DOHH2 (cell line): ENCODE results near the gene MAST2.

Experiments used
- H3F3A ChIP-seq: fragments of 200-600 bp; sonication (generic), shearing (Covaris generic); 2 replicates; pipeline ENCODE4 v1.6.0; 2016; ENCODE audit warnings: antibody characterized with exemption, mild to moderate bottlenecking; ENCODE audit not compliant: control insufficient read depth, insufficient read depth
- H3K27ac ChIP-seq: fragments of 200-600 bp; sonication (generic); 2 replicates; pipeline ENCODE4 v1.5.1; 2014; ENCODE audit warnings: low read depth, mild to moderate bottlenecking, low read length, moderate library complexity
- H3K27me3 ChIP-seq: fragments of 200-600 bp; sonication (generic); 2 replicates; pipeline ENCODE4 v1.6.1; 2014; ENCODE audit warnings: mild to moderate bottlenecking, low read length, mixed read lengths; ENCODE audit not compliant: control insufficient read depth
- H3K36me3 ChIP-seq: fragments of 200-600 bp; sonication (generic); 2 replicates; pipeline ENCODE4 v1.6.1; 2014; ENCODE audit warnings: mild to moderate bottlenecking, low read length, moderate library complexity, mixed read lengths; ENCODE audit not compliant: control insufficient read depth
- H3K4me1 ChIP-seq: fragments of 200-600 bp; sonication (generic); 2 replicates; pipeline ENCODE4 v1.6.1; 2014; ENCODE audit warnings: mild to moderate bottlenecking, low read length, mixed read lengths; ENCODE audit not compliant: control insufficient read depth
- H3K4me2 ChIP-seq: fragments of 200-600 bp; sonication (generic); 2 replicates; pipeline ENCODE4 v1.6.0; 2014; ENCODE audit warnings: mild to moderate bottlenecking, low read length, moderate library complexity
- H3K4me3 ChIP-seq: fragments of 200-600 bp; sonication (generic); 2 replicates; pipeline ENCODE4 v1.5.1; 2014; ENCODE audit warnings: mild to moderate bottlenecking, low read length, mixed read lengths
- H3K79me2 ChIP-seq: fragments of 200-600 bp; sonication (generic); 2 replicates; pipeline ENCODE4 v1.6.1; 2014; ENCODE audit warnings: mild to moderate bottlenecking, low read length, mixed read lengths; ENCODE audit not compliant: control insufficient read depth
- H3K9me2 ChIP-seq: fragments of 200-600 bp; sonication (generic); replicated peaks from 2 replicates; pipeline ENCODE4 v1.6.1; 2014; ENCODE audit warnings: mild to moderate bottlenecking, low read length, mixed read lengths; ENCODE audit not compliant: control insufficient read depth
- H3K9me3 ChIP-seq: fragments of 200-600 bp; sonication (generic); 2 replicates; pipeline ENCODE4 v1.6.1; 2014; ENCODE audit warnings: antibody characterized with exemption, low read length, mixed read lengths; ENCODE audit not compliant: control insufficient read depth, insufficient read depth
- H4K20me1 ChIP-seq: fragments of 200-600 bp; sonication (generic); 2 replicates; pipeline ENCODE4 v1.6.0; 2014; ENCODE audit warnings: low read depth, mild to moderate bottlenecking, antibody characterized with exemption, low read length, moderate library complexity; ENCODE audit not compliant: control insufficient read depth, insufficient read depth
- EZH2phosphoT487 ChIP-seq: fragments of 200-600 bp; sonication (generic); IDR thresholded peaks from 2 replicates; pipeline ENCODE4 v1.6.1; 2017; ENCODE audit warnings: borderline replicate concordance, mild to moderate bottlenecking, antibody characterized with exemption, low read length, moderate library complexity, mixed read lengths
- TF ChIP-seq, protein P1 (sequence below): fragments of 200-600 bp; sonication (generic); IDR thresholded peaks from one replicate; pipeline ENCODE4 v1.5.1; 2014; ENCODE audit warnings: antibody characterized with exemption, mild to moderate bottlenecking, low read depth, low read length; ENCODE audit not compliant: poor library complexity, severe bottlenecking

MAST2 gene

DNA sequence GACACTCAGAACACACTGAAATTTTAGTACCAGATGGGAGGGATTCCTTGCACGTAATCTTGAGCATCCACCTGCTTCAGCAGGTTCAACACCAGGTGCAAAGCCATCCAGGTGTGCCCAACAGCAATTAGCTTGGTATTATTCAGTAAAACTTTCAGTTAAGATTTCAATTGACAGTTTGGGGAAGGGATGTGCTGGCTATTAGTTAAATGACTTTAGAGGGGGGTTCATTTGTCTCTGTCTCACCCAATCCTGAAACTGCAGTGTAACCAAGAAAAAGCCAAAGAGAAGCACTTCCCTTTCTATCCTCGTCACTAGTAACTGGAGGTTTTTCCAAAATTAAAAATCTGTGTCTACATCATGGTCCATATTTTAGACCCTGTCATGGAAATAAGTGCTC is 238.1 kb downstream of the MAST2 start:
- Histone ChIP-seq H3K4me1 (peaks cover 15% of the 10 kb centered on the region), H3F3A (no peaks in the 10 kb centered on the region; the same call in 1 of the 2 replicates), H3K4me3 (no peak overlapping the region), H3K79me2 (no peaks in the 10 kb centered on the region), H3K27me3 (no peaks in the 10 kb centered on the region), H3K27ac (no peak overlapping the region), H4K20me1 (no peaks in the 10 kb centered on the region), H3K9me2 (no peaks in the 10 kb centered on the region), H3K4me2 (no peak overlapping the region), H3K36me3 (peaks cover 24% of the 10 kb centered on the region), H3K9me3 (no peaks in the 10 kb centered on the region)
- TF ChIP-seq, protein P1, sequence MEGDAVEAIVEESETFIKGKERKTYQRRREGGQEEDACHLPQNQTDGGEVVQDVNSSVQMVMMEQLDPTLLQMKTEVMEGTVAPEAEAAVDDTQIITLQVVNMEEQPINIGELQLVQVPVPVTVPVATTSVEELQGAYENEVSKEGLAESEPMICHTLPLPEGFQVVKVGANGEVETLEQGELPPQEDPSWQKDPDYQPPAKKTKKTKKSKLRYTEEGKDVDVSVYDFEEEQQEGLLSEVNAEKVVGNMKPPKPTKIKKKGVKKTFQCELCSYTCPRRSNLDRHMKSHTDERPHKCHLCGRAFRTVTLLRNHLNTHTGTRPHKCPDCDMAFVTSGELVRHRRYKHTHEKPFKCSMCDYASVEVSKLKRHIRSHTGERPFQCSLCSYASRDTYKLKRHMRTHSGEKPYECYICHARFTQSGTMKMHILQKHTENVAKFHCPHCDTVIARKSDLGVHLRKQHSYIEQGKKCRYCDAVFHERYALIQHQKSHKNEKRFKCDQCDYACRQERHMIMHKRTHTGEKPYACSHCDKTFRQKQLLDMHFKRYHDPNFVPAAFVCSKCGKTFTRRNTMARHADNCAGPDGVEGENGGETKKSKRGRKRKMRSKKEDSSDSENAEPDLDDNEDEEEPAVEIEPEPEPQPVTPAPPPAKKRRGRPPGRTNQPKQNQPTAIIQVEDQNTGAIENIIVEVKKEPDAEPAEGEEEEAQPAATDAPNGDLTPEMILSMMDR = no peak
- TF ChIP-seq EZH2phosphoT487 = no peak

DNA sequence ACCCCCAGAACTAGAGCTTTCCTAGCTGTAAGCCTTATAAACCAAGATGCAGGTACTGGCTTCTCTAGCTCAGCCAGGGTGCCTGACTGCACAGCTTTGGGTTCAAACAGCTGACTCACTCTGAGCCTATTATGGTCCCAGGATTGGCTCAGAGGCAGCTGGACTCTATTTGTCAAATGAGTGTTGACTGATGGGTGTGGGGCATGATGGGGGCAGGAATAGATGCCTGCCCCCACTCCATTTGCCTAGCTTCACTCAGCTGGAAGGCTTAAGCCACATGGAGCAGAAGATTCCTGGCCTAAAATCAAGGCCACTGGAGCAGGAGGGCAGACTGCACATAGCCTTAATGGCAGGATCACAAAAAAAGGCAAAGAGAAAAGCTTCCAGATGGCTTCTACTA is 238.6 kb downstream of the MAST2 start:
- H3F3A ChIP-seq = no peaks in the 10 kb centered on the region; the same call in 1 of the 2 replicates
- H3K9me2 ChIP-seq = no peaks in the 10 kb centered on the region
- no peaks in the 10 kb centered on the region for H3K27me3 ChIP-seq
- peaks cover 24% of the 10 kb centered on the region for H3K36me3 ChIP-seq
- H3K4me1 ChIP-seq = peaks cover 15% of the 10 kb centered on the region
- H3K9me3 ChIP-seq = no peaks in the 10 kb centered on the region
- no peaks in the 10 kb centered on the region for H4K20me1 ChIP-seq
- no peak overlapping the region for H3K4me2 ChIP-seq
- H3K79me2 ChIP-seq = no peaks in the 10 kb centered on the region
- TF ChIP-seq, protein P1 = no peak
- no peak for TF ChIP-seq EZH2phosphoT487
- no peak overlapping the region for H3K27ac ChIP-seq
- H3K4me3 ChIP-seq = no peak overlapping the region

DNA sequence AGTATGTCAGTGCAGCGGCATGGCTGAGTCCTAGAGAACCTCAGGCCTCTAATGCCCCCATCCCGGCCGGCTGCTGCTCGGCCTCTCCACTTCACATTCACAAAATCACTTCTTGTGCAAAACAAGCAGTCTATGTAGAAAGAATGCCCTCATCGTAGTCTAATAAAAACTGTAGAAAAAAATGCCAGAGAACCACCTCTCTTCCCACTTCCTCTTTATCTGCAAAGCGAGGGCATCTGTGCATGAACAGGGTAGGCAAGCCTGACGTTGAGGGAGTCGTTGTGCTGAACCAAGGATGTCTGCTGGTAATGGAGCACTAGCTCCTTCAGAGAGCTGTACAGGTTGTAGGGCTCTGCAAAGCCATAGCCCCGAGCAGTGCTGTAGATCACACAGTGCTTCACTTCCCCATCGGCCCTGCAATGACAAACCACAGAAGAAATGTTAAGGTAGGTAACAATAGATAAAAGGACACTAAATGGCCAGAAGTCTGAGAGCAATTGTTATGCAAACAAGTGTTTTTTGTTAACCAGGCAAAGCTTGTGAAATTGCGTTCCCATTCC is 240.1 kb downstream of the MAST2 start:
- H3K4me1 ChIP-seq = peaks cover 15% of the 10 kb centered on the region
- H3K79me2 ChIP-seq = no peaks in the 10 kb centered on the region
- peaks cover 18% of the 10 kb centered on the region for H3K36me3 ChIP-seq
- H3K27me3 ChIP-seq = no peaks in the 10 kb centered on the region
- no peaks in the 10 kb centered on the region for H3K9me2 ChIP-seq
- TF ChIP-seq EZH2phosphoT487 = no peak
- TF ChIP-seq, protein P1 = no peak
- H3K27ac ChIP-seq = no peak overlapping the region
- H4K20me1 ChIP-seq = no peaks in the 10 kb centered on the region
- no peaks in the 10 kb centered on the region; the same call in 1 of the 2 replicates for H3F3A ChIP-seq
- no peak overlapping the region for H3K4me3 ChIP-seq
- no peaks in the 10 kb centered on the region for H3K9me3 ChIP-seq
- H3K4me2 ChIP-seq = no peak overlapping the region

DNA sequence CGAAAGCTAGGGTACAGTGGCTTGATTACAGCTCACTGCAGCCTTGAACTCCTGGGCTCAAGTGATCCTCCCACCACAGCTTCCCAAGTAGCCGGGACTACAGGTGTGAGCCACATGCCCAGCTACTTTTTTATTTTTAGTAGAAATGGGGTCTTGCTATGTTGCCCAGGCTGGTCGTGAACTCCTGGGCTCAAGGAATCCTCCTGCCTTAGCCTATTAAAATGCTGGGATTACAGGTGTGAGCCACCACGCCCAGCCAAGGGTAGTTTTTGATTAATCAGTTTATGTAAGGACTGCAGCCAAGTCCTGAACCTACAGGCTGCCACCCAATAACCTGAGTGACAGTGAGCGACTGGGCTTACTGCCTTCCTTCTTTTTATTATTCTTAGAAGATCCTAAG is 240.7 kb downstream of the MAST2 start:
- Histone ChIP-seq H3K4me2 (no peak overlapping the region), H3K9me3 (no peaks in the 10 kb centered on the region), H3K27ac (no peak overlapping the region)

More for the DNA sequence above, 240.7 kb downstream of the MAST2 start:
- Histone ChIP-seq H3K4me1 (peaks cover 15% of the 10 kb centered on the region), H3K9me2 (no peaks in the 10 kb centered on the region), H3K4me3 (no peak overlapping the region), H3K27me3 (no peaks in the 10 kb centered on the region), H4K20me1 (no peaks in the 10 kb centered on the region), H3K36me3 (peaks cover 18% of the 10 kb centered on the region), H3F3A (no peaks in the 10 kb centered on the region; the same call in 1 of the 2 replicates), H3K79me2 (no peaks in the 10 kb centered on the region)
- TF ChIP-seq, protein P1 = no peak
- no peak for TF ChIP-seq EZH2phosphoT487
